GM19468 (cell line): ENCODE measurements around the gene KRTAP10-4.
"Not testable (repeated sequence)": the region's sequence is repeated elsewhere in the genome, so short reads cannot be mapped to it uniquely, and the experiment has no call there.

Source experiments
- ATAC-seq: cut with Tn5 transposase; IDR thresholded peaks from one replicate; pipeline ENCODE4 v1.9.1; 2021; ENCODE audit warnings: mild to moderate bottlenecking, moderate library complexity, moderate number of reproducible peaks; ENCODE audit not compliant: unreplicated experiment; ENCODE audit errors: extremely low read depth

KRTAP10-4 gene

DNA sequence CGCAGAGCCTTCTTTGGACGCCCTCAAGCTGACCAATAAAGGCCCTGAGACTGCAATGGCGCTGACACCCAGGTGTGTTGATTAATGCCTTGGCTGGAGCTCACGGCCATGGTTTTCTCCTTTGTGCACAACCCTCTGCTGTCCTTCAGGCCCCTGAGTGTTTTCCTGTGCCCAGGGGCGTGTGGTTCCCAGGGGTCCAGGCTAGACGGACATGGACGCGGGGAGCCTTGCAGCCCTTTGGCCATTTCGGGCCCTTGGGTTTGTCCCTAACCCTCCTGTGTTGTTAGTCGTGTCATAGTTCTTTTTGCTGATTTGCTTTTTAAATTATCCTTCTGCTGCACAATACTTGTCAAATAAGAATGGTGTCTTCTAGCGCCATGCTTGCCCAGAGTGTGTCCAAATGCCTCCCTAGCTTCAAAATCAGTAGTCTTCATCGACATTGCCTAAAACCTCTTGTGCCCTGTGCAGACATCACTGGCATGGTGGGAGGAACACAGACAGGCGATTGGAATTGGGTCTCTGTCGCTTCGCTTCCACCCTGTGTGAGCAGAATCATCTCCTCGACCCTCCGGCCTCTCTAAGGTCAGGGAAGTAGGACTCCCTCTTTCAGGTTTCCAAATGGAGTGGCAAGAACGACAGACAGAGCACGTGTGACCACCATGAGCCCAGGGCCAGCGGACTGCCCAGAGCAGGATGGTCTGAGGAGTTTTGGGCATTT lies 1.9 kb downstream of the KRTAP10-4 start:
- ATAC-seq, result no peak

DNA sequence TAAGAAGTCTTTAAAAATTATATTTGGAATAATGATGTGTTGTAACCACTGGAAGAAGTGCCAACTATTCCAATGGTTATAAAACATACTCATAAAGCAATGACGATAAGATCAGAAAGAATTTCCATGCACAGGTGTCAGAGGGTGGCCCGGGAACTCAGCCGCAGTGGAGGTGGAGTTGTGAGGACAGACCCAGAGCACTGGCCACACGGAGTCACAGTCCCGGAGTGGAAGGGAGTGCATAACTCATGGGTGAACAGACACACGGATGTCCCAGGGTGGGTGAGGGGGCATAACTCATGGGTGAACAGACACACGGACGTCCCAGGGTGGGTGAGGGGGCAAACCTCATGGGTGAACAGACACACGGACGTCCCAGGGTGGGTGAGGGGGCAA lies 2.5 kb downstream of the KRTAP10-4 start:
- no peak for ATAC-seq

DNA sequence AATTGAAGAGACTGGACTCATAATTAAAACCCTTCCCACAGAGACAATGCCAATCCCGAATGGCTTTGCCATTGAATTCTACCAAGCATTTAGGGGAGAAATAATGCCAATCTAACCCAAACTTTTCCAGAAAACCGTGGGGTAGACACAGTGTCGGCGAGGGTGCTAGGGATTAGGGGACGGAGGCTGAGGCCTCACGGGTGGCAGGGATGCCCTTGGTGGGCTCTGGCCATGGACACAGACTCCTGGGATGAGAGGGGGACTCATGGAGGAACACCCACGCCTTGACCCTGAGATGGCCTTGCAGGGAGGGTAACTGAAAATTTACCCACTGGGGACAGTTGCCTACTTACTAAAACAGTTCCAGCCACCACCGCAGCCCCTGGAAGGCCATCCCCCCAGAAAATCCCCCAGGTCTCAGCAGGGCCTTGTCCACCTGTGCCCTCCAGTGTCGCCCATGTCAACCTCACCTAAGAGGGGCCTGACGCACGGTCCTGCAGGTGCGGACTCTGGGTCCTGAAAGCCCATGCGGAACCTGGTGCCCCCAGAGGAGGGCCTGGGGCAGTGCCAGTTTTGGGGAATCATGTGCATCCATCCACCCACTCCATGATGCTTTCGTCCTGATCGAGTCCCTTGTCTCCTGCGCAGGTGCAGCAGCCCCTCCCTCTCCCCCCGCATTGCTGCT lies 5.0 kb downstream of the KRTAP10-4 start:
- ATAC-seq, result no peak

- ATAC-seq, result no peak
Measured at GRCh38 chr21:44579056-44579832, 5.7 kb downstream of the KRTAP10-4 start.

DNA sequence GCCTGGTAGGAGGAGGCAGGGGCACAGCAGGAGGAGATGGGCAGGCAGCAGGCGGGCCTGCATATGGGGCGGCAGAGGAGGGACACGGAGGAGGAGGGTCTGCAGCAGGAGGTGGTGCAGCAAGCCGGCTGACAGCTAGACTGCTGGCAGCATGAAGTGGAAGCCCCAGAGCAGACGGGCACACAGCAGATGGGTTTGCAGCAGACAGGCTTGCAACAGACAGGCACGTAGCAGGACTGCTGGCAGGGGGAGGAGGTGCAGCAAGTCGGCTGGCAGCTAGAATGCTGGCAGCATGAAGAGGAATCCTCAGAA lies 6.3 kb downstream of the KRTAP10-4 start:
- no peak for ATAC-seq

DNA sequence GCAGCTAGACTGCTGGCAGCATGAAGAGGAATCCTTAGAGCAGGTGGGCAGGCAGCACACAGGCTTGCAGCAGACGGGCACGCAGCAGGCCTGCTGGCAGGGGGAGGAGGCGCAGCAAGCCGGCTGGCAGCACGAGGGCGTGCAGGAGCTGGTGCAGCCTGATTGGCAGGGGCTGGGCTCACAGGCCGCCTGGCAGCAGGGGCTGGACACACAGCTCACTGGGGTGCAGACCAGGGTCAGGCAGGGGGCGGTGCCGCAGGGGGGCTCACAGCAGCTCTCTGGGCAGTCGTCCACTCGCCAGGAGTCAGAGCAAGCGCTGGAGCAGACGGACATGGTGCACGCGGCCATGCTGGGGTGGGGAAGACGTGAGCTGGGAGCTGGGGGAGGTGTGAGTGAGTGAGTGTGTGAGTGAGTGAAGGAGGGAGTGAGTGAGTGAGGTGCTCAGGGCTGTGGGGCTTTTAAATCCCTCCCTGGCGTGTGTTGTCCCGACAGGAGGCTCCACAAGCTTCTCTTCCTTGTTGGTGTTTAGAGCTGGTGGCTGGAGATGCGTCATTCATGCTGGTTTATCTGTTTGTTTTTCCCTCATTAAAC lies 6.8 kb downstream of the KRTAP10-4 start, which contains the start of gene KRTAP10-5:
Gene KRTAP10-5, minus strand, starts transcription at position 374 of the 591 bp plus-strand sequence. Its CDS starts 26 bp downstream, at position 348.
- not testable (repeated sequence) for ATAC-seq

GRCh38 chr21:44581158-44581557 lies 7.6 kb downstream of the KRTAP10-4 start:
- ATAC-seq, result no peak

- ATAC-seq, result no peak
Measured at GRCh38 chr21:44582055-44582454, 8.5 kb downstream of the KRTAP10-4 start.

GRCh38 chr21:44583089-44583799 lies 9.7 kb downstream of the KRTAP10-4 start:
- no peak for ATAC-seq

DNA sequence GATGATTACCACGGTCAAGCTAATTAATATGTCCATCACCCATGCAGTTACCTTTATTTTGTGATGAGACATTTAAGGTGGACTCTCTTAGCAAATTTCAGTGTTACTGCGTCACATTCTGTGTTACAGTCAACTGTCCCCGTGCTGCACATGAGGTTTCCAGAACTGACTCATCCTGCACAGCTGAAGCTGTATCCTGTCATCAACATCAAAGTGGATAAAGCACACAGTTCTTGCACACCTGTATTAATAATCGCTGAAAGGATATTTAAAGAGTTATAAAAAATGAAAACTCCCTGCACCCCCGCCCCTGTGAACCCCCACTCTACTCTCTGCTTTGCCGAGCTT lies 10.2 kb downstream of the KRTAP10-4 start:
- ATAC-seq, result no peak

- ATAC-seq, result no peak
Measured at GRCh38 chr21:44585892-44586291, 12.4 kb downstream of the KRTAP10-4 start.

GRCh38 chr21:44589094-44589493 lies 15.6 kb downstream of the KRTAP10-4 start:
- ATAC-seq, result no peak

- no peak for ATAC-seq
Measured at GRCh38 chr21:44589586-44590305, 16.2 kb downstream of the KRTAP10-4 start.

- no peak for ATAC-seq
Measured at GRCh38 chr21:44590311-44590721, 16.8 kb downstream of the KRTAP10-4 start.

DNA sequence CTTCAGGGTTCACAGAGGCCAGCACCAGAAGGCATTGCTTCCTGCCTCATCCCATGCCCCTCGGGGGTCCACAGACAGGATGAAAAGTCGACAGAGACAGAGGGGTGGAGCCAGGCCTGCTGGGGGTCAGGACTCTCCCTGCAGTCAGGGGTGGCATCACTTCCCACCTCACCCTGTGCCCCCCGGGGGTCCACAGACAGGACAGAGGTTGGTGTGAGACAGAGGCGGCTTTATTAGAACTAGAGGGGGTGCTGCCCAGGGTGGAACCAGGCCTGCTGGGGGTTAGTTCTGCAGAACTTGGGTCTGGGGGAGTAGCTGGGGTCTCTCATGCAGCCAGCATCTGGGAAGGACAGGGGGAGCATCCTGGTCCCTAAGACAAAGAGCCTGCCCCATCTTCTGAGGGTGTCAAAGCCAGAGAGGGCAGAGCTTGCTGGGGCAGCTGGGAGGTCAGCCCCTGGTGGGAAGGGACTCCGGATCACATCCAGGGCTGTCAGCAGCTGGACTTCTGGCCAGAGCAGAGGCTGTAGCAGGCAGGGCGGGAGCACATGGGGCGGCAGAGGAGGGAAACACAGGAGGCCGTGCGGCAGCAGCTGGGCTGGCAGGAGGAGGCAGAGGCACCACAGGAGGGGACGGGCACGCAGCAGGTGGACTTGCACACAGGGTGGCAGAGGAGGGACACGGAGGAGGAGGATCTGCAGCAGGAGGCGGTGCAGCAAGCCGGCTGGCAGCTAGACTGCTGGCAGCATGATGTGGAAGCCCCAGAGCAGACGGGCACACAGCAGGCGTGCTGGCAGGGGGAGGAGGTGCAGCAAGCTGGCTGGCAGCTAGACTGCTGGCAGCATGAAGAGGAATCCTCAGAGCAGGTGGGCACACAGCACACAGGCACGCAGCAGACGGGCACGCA lies 17.6 kb downstream of the KRTAP10-4 start:
- ATAC-seq, result not testable (repeated sequence)

DNA sequence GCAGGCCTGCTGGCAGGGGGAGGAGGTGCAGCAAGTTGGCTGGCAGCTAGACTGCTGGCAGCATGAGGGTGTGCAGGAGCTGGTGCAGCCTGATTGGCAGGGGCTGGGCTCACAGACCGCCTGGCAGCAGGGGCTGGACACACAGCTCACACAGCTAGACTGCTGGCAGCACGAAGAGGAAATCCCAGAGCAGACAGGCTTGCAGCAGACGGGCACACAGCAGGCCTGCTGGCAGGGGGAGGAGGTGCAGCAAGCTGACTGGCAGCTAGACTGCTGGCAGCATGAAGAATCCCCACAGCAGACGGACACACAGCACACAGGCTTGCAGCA lies 18.2 kb downstream of the KRTAP10-4 start:
- not testable (repeated sequence) for ATAC-seq

GRCh38 chr21:44592446-44593311 lies 19.1 kb downstream of the KRTAP10-4 start, which contains the start of gene KRTAP10-6:
KRTAP10-6 (minus strand) TSS chr21:44592505; CDS start chr21:44592484, 21 bp downstream.
- ATAC-seq, result no peak
